NCI-H1436 treated with DMSO at 0.1 percent for 48 hours (cell line): ENCODE results near the gene RAB17.
"Not testable (repeated sequence)": the region's sequence is repeated elsewhere in the genome, so short reads cannot be mapped to it uniquely, and the experiment has no call there.

ENCODE experiments used
- DNase-seq: peaks from one replicate; lab custom pipeline; 2025; lab: John Stamatoyannopoulos, UW

RAB17 gene

DNA sequence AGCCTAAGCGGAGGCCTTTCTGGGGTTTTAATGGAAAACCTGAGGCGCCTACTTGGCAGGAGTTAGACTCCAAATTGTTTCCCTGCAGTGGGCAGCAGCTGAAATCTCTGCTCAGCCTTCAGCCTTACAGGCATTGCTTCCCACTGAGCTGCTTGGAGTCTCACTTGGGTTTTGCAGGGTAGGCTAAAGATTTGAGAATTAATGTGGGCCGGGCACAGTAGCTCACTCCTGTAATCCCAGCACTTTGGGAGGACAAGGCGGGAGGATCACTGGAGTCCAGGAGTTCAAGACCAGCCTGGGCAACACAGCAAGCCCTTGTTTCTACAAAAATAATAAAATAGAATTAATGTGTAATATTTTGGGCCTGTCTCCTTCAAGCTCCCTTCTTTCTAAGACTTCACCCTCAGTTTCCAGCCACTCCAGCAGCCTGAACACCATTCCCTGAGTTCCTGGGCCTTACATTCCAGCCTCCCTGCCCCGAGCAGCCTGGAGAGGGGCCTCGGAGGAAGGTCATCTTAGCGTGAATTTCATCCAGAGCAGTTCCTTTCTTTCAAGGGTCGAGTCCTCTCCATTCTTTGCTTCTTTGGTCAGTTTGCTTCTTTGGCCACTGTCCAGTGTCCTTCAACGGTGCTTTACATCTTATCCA, 9.1 kb upstream of the RAB17 start:
- DNase-seq: no peak

DNA sequence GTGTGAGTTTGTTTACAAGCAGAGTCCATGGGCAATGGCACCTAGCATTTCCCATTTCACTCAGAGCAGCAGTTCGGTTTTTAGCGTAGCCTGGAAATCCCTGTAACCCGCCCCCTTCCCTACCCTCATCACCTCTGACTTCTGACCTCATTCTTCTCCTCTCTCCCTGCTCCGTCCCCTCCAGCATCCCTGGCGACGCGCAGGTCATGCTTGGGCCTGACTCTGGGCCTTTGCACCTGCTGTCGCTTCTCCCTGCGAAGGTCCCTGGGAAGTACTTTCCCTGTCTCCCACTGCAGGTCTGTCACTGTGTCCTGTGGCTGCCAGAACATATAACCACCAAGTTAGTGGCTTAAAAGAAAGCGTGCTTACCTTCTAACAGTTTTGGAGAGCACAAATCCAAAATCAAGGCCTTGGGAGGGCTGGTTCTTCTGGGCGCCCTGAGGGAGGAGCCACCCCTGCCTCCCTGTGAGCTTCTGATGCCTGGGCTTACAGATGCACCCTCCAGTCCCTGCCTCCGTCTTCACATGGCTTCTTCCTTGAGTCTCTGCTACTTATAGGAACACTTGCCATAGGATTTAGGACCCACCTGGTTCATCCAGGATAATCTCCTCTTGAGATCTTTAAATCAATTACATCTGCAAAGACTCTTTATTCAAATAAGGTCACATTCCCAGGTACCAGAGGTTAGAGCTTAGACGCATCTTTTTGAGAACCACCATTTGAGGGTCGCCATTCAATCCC, 8.1 kb upstream of the RAB17 start:
- DNase-seq: no peak

DNA sequence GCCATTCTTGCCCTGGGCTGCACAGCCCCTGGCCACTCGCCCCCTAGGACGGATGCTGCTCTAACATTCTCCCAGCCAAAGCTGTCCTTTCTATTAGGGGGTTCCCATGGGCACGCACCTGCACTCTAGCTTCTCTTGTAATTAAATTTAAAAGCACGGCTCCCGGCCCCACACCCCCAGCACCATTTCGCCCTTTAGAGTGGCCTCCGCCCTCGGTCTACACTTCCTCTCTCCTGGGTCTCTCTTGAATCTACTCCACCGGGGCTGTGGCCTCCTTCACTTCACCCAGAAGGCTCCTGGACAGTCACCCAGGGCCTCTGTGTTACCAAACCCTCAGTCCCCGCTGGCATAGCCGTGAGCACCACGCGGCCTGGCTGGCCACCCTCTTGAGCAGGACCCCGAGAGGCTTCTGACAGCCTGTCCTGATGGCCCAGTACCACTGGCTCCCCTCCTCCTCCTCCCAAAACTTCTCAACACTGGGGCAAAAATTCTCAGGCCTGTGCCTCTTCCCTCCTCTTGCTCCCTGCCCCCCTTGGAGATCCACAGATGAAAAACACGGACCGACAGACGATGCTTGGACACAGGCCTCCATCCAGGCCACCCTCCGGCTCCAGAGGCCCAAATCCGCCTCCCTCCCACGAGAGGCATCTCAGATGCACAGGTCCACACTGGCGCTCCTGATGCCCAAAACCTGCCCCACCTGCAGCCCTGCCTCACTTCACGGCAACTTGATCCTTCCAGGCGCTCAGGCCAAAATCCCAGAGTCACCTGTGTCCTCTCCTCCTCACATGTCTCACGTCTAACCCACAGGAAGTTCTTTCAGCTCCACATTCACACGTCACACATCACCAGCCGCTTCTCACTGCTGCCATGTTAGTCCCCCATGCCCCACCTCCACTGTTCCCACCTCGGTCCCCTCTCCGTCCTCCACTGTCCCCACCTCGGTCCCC, 6.9 kb upstream of the RAB17 start:
- DNase-seq: no peak

DNA sequence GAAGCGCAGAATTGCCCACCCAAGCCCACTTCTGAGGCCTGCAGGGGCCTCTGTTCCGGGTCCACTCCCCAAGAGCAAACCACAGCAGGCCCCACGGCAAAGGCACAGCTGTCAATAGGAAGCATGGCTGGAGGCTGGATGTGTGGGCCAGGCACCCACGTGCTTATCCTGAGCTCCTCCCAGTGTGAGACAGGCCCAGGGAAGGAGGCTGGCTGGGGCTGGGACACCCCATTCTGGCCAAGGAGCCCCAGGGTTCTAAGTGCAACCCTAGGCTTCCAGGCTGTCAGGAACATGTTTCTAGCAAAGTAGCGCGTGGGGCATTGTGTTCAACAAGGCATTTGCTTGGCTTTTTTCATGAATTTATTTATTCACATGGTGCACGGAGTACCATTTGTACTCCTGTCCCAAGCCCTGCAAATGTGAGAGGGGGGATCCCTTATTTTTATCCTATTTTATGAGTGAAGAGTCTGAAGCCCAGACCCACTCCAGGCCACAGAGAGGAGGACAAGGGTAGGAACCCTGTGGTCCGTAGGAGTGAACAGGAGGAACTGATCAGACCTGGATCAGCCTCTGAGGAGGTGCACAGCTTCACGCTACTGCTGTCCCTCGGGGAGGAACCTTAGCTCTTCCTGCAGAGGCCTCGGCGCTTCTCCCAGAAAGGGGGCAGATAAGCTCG, 6.1 kb upstream of the RAB17 start:
- no peak for DNase-seq

DNA sequence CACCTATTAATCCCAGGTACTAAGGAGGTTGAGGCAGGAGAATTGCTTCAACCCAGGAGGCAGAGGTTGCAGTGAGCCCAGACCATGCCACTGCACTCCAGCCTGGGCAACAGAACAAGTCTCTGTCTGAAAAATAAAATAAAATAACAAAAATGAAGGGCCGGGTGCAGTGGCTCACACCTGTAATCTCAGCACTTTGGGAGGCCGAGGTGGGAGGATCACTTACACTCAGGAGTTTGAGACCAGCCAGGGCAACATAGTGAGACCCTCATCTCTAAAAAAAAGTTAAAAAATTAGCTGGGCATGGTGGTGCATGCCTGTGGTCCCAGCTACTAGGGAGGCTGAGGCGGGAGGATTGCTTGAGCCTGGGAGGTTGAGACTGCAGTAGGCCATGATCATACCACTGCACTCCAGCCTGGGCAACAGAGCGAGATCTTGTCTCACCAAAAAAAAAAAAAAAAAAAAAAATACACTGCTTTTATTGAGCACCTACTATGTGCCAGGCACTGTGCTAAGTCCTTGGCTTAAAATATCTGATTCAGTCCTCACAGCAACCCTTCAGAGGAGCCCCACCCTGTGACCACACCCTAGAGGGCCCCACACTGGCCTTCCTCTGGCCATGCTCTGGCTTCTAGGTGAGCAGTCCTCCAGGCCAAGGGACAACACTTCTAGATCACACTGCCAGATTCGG, 5.4 kb upstream of the RAB17 start:
- not testable (repeated sequence) for DNase-seq

DNA sequence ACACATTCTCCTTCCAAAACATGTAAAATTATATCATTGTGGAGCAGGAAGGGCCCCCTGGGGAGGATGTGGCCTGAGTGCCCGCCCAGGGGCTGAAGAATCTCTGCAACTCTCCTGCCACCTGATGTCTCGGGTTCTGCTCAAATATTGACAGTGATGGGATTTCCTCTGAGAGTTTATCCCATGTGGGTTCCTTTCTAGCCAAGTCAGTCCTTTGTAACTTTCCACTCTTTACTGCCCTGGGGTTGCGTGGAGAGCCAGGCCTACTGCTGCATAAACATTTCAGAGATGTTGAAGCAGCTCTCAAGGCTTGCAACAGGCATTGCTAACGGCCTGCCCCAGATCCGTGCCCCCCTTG, 4.0 kb upstream of the RAB17 start:
- DNase-seq: no peak

DNA sequence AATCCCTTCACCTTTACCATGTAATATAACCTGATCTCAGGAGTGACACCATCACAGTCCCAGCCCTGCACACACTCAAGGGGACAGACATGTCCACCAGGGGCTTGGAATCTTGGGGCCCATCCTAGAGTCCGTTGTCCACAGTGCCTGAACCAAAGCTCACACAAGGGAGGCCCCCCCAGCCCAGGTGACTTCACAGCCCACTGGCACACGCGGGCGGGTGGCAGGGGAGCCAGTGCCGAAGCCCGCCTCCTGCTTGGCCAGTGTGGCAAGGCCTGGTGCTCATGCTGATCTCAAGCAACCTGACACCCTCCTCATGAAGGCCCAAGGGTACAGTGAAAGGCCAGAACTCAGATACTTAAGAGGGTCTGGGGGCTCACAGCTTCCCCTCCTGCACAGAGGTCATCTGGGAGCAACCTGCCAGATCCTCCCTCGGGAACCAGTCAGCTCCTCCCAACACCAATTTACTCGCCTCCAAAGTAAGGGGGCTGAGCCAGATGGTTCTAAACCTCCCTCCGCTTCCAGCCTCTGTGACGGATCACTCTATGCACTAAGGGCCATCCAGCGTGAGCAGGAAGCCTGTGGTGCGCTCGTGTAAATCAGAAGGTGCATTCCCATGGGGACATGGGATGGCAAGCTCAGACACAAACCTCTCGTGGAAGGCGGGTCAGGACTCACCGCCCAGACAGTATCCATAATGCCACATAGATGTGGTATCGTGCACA, 3.2 kb upstream of the RAB17 start:
- peak; percentile 14 for DNase-seq

GRCh38 chr2:237593036-237593435, 2.5 kb upstream of the RAB17 start:
- no peak for DNase-seq

DNA sequence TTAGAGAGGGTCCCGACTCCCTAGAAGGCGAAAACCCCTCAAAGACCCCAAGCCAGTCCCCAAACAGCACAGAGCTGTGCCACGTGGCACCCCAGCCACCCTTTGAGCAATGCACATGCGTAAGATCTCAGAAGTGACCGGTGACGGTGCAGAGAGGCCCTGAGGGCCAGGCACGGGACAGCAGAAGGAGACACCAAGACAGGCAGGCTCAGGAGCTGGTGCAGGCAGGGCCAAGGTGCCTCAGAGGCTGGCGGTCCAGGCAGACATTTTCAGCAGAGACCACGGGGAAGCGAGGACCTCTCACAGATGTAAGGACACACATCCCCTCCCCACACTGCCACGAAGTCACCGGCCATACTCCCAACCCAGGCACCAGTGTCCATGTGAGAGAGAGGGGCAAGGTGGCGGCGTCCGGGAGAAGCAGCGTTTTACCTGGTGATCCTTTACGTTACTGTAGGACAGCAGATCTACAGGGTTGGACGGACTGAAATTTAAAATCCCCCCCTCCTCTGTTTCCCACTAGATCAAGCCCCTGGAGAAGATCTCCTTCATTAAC, 2.0 kb upstream of the RAB17 start:
- DNase-seq: no peak

- DNase-seq: no peak
Measured at GRCh38 chr2:237591141-237591881, 777 bp upstream of the RAB17 start.

GRCh38 chr2:237588044-237588696, 2.4 kb downstream of the RAB17 start:
- no peak for DNase-seq

- DNase-seq: no peak
Measured at GRCh38 chr2:237585590-237586221, 4.8 kb downstream of the RAB17 start.

- no peak for DNase-seq
Measured at GRCh38 chr2:237583385-237584295, 6.9 kb downstream of the RAB17 start.

DNA sequence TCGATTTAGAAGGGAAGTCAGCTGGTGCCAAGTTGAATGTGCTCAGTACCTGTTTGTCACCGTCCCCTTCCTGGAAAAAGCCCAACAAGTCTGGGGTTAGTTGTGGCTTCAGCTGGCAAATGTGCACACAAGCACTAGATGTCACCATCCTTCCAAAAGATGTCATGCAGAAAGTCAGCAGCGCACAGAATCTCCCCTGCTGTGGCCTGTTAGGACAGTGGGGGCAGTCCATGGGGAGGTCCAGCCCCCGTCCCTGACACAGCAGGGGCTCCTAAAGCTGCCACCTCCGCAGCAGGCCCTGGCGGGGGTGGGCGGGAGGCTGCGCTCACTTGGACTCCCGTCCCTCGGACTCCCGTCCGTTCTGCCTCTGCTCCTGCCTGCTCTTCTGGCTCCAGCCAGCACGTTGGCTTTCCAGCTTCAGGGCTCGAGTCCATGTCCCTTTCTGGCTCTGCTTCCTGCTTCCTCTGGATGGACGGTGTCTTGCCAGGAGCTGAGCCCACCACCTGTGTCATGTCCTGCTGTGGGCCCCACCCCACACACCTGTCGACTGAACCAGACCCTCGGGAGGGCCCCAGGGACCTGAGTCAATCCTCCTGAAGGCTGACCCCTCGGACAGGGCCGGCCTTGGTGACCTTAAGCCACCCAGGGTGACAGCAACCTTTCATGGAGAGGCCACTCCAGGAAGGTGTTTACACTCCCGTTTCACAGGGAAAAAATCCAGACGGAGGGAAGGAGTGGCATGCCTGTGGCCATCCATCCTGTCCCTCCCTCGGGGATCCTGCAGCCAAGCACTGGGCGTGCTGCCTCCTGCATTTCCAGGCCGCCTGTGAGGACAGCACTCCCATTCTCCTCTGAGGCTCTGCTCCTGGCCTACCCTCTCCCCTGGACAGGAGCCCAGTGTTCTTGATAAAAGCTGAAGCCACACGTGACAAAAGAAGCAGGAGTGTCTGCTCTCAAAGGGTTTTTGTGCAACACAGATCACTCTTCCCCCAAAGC, 8.5 kb downstream of the RAB17 start:
- DNase-seq: no peak

DNA sequence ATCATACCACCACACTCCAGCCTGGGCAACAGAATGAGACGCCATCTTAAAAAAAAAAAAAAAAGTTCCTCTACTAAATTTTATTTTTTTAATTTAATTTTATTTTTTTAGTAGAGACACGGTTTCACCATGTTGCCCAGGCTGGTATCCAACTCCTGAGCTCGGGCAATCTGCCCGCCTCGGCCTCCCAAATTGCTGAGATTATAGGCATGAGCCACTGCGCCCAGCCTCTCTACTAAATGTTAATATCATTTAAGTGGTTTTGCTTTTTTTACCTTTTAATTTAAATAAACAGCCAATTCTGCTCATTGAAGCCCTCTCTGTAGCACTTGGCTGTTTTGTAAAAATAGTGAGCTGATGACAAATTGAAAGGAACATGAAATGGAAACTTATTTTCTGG, 9.2 kb downstream of the RAB17 start:
- no peak for DNase-seq
